Immature natural killer cell (primary cell): ENCODE measurements around the gene GGA2. TPM values are rescaled to one million over a fixed set of nuclear protein-coding genes. Genes with fewer than 3 reads are reported as not detected.

Experiments used
- DNase-seq, 3 donors: peaks; one replicate each; pipeline ENCODE4 v3.0.0; 2022; ENCODE audit warnings: mixed read lengths in 1 of 3
- H3K27ac Mint-ChIP-seq, 6 donors: one replicate each; pipeline ENCODE4 v1.8.0; 2020; ENCODE audit warnings: mixed read lengths in 6 of 6, mild to moderate bottlenecking in 5 of 6, inconsistent platforms in 4 of 6, moderate library complexity in 3 of 6
- H3K27me3 Mint-ChIP-seq, 3 donors: one replicate each; pipeline ENCODE4 v1.8.0; 2020 to 2021; ENCODE audit warnings: low read depth in 3 of 3, mild to moderate bottlenecking in 3 of 3, mixed read lengths in 3 of 3, moderate library complexity in 3 of 3, inconsistent platforms in 1 of 3
- H3K36me3 Mint-ChIP-seq, 3 donors: one replicate each; pipeline ENCODE4 v1.8.0; 2020; ENCODE audit warnings: mixed read lengths in 3 of 3, inconsistent platforms in 2 of 3, mild to moderate bottlenecking in 2 of 3
- H3K4me1 Mint-ChIP-seq, 2 donors: one replicate each; pipeline ENCODE4 v1.8.0; 2020; ENCODE audit warnings: inconsistent platforms in 2 of 2, mild to moderate bottlenecking in 2 of 2, mixed read lengths in 2 of 2, moderate library complexity in 1 of 2
- H3K4me3 Mint-ChIP-seq, 5 donors: one replicate each; pipeline ENCODE4 v1.8.0; 2020; ENCODE audit warnings: mild to moderate bottlenecking in 5 of 5, mixed read lengths in 5 of 5, inconsistent platforms in 3 of 5, moderate library complexity in 3 of 5
- H3K9me3 Mint-ChIP-seq, 6 donors: one replicate each; pipeline ENCODE4 v1.8.0; 2020; ENCODE audit warnings: mild to moderate bottlenecking in 6 of 6, mixed read lengths in 6 of 6, inconsistent platforms in 4 of 6, moderate library complexity in 3 of 6
- polyA plus RNA-seq, 3 donors: library from polyadenylated mRNA; unstranded; fragments of 300-500 nt; fragmentation: Illumina TruSeq; gene quantifications; one replicate each; pipeline ENCODE4 v1.2.3, GENCODE V29; 2021

Gene GGA2
- polyA plus RNA-seq, 3 donors from 2014 or later: 34.1 to 40.0 (median 36.1) TPM

DNA sequence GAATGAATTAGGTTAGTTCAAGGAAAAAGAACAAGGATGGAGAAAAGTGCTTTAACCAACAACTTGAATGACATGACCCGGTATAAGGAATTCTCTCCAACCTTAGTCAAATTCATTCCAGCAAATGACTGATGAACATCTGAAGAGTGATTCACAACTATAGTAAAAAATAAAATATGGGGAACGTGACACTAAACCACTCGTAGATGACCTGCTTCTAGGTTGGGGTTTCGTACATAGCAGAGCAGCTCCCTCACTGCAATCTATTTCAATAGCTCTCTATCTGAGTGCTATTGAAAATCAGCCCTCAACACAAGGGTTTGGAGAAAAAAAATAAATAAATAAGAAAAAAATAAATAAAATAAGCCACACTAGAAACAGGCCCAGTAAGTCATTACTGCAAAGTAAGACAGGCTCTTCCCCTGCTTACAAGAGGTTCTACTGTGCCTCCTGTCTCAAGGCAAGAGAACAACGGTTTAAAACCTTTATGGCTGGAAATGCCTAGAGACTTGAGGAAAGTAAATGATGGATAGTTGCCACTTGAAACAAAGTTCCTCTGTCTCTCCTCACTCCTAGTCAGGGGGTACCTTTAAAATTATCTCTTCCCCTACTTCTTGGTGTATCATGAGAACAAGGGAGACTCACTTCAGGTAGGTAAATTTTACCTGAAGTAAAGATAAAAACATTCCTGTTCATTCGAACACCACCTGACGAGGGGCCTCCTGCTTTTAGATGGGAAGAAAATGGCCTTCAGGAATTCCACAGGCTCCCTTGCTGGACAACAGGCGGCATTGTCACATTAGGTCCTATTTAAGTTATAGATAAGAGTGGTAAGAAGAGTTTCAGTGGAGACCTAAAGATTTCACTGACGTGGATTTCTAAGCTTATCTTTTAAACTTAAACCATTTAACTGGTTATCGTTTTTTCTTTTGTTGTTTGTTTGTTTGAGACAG, 77.8 kb downstream of the GGA2 start:
- Mint-ChIP-seq H3K27ac (peak overlapping the region in 1 of 6 donors; percentile 34), H3K9me3 (no peaks in the 10 kb centered on the region), H3K27me3 (no peaks in the 10 kb centered on the region), H3K4me1 (peaks cover 2 to 6% of the 10 kb centered on the region in 2 donors), H3K36me3 (peaks cover 7 to 33% (median 15%) of the 10 kb centered on the region in 3 donors), H3K4me3 (no peak overlapping the region)
- DNase-seq: no peak

DNA sequence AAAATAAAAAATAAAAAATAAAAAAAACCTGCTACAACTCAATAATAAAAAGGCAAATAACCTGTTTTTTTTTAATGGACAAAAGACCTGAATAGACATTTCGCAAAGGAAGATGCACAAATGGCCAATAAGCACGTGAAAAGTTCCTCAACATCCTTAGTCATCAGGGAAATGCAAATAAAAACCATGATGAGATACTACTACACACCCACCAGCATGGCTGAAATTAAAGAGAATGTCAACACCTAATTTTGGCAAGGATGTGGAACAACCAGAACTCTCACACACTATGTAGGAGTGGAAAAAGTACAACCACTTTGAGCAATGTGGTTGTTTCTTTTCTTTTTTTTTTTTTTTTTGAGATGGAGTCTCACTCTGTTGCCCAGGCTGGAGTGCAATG, 81.9 kb downstream of the GGA2 start:
- no peaks in the 10 kb centered on the region for H3K4me1 Mint-ChIP-seq
- H3K27ac Mint-ChIP-seq: no peak overlapping the region
- H3K36me3 Mint-ChIP-seq: peaks cover 15 to 32% (median 15%) of the 10 kb centered on the region in 3 donors
- H3K4me3 Mint-ChIP-seq: no peak overlapping the region
- no peaks in the 10 kb centered on the region for H3K9me3 Mint-ChIP-seq
- H3K27me3 Mint-ChIP-seq: no peaks in the 10 kb centered on the region
- DNase-seq: no peak

DNA sequence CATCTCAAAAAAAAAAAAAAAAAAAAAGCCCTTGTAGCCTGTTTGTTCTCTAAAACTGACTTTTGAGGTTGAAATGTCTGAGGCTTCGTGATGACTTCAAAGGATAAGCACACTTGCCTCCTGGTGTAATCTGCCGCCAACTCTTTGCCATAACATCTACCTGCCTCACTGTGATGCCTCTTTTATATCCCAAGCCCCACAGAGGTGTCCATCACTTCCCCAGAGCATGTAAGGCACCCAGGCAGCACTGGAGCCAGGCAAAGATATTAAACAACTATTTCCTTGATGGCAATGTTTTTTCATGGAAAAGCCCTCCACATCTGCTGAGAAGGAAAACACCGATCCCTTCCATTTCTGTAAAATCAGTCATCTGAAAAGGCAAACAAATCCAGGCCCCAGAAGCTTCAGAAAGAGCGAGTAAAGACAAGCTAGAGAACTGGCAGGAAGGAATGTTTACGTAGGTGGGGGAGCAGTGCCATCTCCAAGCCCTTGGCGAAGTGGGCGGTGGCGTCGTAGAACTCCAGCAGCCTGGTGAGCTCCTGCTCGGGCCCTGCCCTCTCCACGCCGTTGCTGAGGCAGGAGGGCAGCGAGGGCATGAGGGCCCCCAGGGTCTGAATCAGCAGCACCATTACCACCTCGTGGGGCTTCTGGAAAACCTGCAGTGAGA, 85.9 kb downstream of the GGA2 start:
- Mint-ChIP-seq H3K9me3 (no peaks in the 10 kb centered on the region), H3K4me1 (no peaks in the 10 kb centered on the region), H3K36me3 (peaks cover 13 to 26% (median 26%) of the 10 kb centered on the region in 3 donors), H3K27ac (no peak overlapping the region), H3K4me3 (no peak overlapping the region), H3K27me3 (no peaks in the 10 kb centered on the region)
- no peak for DNase-seq

DNA sequence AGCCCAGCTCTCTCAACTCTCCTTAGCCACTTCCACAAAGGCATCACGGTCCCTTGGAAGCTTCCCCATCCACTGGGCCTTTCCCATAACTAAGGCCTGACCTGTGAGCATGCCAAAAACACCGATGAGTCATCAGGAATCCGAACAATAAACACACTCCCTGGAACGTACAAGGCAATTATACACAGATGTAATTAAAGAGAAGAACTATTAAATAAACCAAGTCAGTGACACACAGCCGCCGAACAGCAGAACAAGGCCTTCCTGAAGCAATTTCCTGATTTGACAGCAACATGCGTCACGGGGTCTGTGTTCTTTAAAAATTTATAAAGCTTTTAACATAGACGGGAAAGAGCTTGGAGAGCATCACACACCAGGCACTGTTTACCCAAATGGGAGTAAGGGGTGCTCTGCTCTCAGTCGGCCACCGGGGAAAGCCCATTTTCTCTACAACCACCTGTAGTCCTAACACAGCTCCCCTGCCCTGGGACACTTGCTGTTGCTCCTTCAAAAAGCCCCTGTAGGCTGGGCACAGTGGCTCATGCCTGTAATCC, 86.7 kb downstream of the GGA2 start:
- peaks cover 13 to 26% (median 23%) of the 10 kb centered on the region in 3 donors for H3K36me3 Mint-ChIP-seq
- H3K9me3 Mint-ChIP-seq: no peaks in the 10 kb centered on the region
- H3K4me3 Mint-ChIP-seq: no peak overlapping the region
- H3K27me3 Mint-ChIP-seq: no peaks in the 10 kb centered on the region
- no peak overlapping the region for H3K27ac Mint-ChIP-seq
- no peaks in the 10 kb centered on the region for H3K4me1 Mint-ChIP-seq
- no peak for DNase-seq

DNA sequence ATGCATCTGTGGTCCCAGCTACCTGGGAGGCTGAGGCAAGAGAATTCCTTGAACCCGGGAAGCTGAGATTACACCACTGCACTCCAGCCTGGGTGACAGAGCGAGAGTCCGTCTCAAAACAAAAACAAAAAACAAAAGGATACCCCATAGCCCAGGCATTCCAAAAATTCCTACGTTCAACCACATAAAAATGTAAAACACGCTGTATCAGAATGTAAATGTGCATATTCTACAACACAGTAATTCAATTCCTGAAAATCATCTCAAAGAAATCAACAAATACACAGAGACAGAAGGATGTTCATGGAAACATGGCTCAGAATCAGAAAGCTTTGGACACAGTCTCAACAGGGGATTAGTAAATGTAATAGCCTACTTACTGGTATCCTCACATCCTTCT, 90.3 kb downstream of the GGA2 start:
- Mint-ChIP-seq H3K27ac (no peak overlapping the region), H3K36me3 (peaks cover 14 to 34% (median 23%) of the 10 kb centered on the region in 3 donors), H3K27me3 (no peaks in the 10 kb centered on the region), H3K4me1 (no peaks in the 10 kb centered on the region), H3K4me3 (no peak overlapping the region), H3K9me3 (no peaks in the 10 kb centered on the region)
- DNase-seq: no peak

DNA sequence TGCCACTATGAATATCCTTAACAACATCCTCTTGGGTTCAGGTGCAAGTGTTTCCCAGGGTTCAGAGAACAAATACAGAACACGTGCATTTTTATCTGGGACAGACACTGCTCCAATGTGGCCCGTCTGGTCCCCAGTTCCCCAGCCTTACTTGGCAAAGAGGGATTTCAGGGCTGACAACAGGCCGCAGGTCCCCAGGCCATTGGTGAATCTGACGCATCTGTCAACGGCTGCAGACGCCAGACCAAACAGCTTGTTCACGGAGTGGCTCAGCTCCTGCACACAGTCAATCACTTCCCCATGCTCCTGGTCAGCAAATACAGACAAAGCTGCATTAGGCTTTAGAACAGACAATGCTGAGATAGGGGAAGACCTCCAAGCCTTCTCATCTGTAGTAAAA, 93.5 kb downstream of the GGA2 start:
- H3K27ac Mint-ChIP-seq: no peak overlapping the region
- H3K4me3 Mint-ChIP-seq: no peak overlapping the region
- no peaks in the 10 kb centered on the region for H3K4me1 Mint-ChIP-seq
- H3K9me3 Mint-ChIP-seq: no peaks in the 10 kb centered on the region
- H3K36me3 Mint-ChIP-seq: peaks cover 12 to 35% (median 28%) of the 10 kb centered on the region in 3 donors
- H3K27me3 Mint-ChIP-seq: no peaks in the 10 kb centered on the region
- DNase-seq: no peak

DNA sequence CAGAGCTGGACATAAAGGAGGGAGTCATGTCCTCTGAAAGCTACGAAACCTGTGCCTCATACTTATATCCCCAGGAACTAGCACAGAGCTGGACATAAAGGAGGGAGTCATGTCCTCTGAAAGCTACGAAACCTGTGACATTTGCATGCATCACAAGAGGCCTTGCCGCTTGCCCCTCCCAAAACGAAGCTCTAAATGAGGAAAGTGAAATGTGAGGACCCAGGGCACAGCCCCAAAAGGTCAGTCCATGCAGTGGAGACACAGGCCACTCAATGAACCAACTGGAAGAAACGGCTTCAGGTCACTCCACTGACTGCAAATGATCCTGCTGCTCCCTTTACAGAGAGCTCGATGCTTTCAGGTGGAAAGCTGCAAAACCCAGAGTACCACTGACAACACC, 95.6 kb downstream of the GGA2 start:
- Mint-ChIP-seq H3K4me3 (no peak overlapping the region), H3K27ac (no peak overlapping the region), H3K27me3 (no peaks in the 10 kb centered on the region), H3K4me1 (no peaks in the 10 kb centered on the region), H3K36me3 (peaks cover 17 to 45% (median 32%) of the 10 kb centered on the region in 3 donors), H3K9me3 (no peaks in the 10 kb centered on the region)
- no peak for DNase-seq

Other genes with a start within 250 kb of the GGA2 start
- not detected for gene SCNN1B, start 208.2 kb downstream of the GGA2 start, polyA plus RNA-seq
- gene COG7, start 57.3 kb downstream of the GGA2 start, polyA plus RNA-seq: 10 to 100 TPM in 2 of 3 donors, 1 to 10 TPM in 1; 9.5 to 21.7 (median 12.0) TPM
- gene EARS2, start 46.9 kb upstream of the GGA2 start, polyA plus RNA-seq: 10 to 100 TPM in 1 of 3 donors, 1 to 10 TPM in 2; 6.3 to 14.1 (median 9.5) TPM
- gene UBFD1, start 47.2 kb upstream of the GGA2 start, polyA plus RNA-seq: 10 to 100 TPM; 13.1 to 18.8 (median 14.2) TPM
- 100 to 1,000 TPM; 182 to 257 (median 231) TPM for gene NDUFAB1, start 85.8 kb upstream of the GGA2 start, polyA plus RNA-seq
- 10 to 100 TPM in 1 of 3 donors, 1 to 10 TPM in 2; 3.3 to 12.6 (median 8.2) TPM for gene PALB2, start 130.8 kb upstream of the GGA2 start, polyA plus RNA-seq
- gene DCTN5, start 131.0 kb upstream of the GGA2 start, polyA plus RNA-seq: 10 to 100 TPM; 51.9 to 77.8 (median 53.9) TPM
- 1 to 10 TPM in 1 of 3 donors, under 1 TPM in 1, not detected in 1; 0.57 to 1.2 TPM for gene PLK1, start 168.4 kb upstream of the GGA2 start, polyA plus RNA-seq
- not detected for gene ERN2, start 202.7 kb upstream of the GGA2 start, polyA plus RNA-seq
- not detected for gene CHP2, start 244.5 kb upstream of the GGA2 start, polyA plus RNA-seq